Mammary microvascular endothelial cell (primary cell): ENCODE data around the gene LMBR1. TPM values are rescaled to one million over a fixed set of nuclear protein-coding genes. Genes with fewer than 3 reads are reported as not detected.

Experiments used
- total RNA-seq: library from RNA; depleted of rRNA; stranded (reverse); fragments of >200 nt; gene quantifications from 2 replicates; pipeline ENCODE4 v1.2.3, GENCODE V29; 2015

The LMBR1 gene
- total RNA-seq = 33.6 and 52.9 TPM in 2 replicates

GRCh38 chr7:156892821-156893706 lies at the start of gene LMBR1:
TSS of gene LMBR1 (minus strand) at chr7:156893183. CDS start at chr7:156892993, 190 bp downstream.

GRCh38 chr7:156640257-156640948 lies 252.6 kb downstream of the LMBR1 start, which contains the start of gene RNF32:
TSS of gene RNF32 (plus strand) at chr7:156640774. CDS start at chr7:156643878, 3,104 bp downstream.

Other genes starting within 250 kb of the LMBR1 start
- gene NOM1, start 56.5 kb upstream of the LMBR1 start, total RNA-seq = 14.0 and 14.5 TPM in 2 replicates
- gene MNX1, start 117.5 kb upstream of the LMBR1 start, total RNA-seq = not detected in 2 replicates
- 72.5 and 76.3 TPM in 2 replicates for gene UBE3C, start 245.7 kb upstream of the LMBR1 start, total RNA-seq